Measurements from ENCODE around the gene MATR3. TPM values are rescaled to one million over a fixed set of nuclear protein-coding genes. Genes with fewer than 3 reads are reported as not detected.

The MATR3 gene, protein sequence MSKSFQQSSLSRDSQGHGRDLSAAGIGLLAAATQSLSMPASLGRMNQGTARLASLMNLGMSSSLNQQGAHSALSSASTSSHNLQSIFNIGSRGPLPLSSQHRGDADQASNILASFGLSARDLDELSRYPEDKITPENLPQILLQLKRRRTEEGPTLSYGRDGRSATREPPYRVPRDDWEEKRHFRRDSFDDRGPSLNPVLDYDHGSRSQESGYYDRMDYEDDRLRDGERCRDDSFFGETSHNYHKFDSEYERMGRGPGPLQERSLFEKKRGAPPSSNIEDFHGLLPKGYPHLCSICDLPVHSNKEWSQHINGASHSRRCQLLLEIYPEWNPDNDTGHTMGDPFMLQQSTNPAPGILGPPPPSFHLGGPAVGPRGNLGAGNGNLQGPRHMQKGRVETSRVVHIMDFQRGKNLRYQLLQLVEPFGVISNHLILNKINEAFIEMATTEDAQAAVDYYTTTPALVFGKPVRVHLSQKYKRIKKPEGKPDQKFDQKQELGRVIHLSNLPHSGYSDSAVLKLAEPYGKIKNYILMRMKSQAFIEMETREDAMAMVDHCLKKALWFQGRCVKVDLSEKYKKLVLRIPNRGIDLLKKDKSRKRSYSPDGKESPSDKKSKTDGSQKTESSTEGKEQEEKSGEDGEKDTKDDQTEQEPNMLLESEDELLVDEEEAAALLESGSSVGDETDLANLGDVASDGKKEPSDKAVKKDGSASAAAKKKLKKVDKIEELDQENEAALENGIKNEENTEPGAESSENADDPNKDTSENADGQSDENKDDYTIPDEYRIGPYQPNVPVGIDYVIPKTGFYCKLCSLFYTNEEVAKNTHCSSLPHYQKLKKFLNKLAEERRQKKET
- total RNA-seq (100 to 1,000 TPM; 194 to 272 (median 228) TPM), polyA plus RNA-seq (100 to 1,000 TPM in 1 of 3 donors, 10 to 100 TPM in 2; 60.8 to 114 (median 66.1) TPM)

DNA sequence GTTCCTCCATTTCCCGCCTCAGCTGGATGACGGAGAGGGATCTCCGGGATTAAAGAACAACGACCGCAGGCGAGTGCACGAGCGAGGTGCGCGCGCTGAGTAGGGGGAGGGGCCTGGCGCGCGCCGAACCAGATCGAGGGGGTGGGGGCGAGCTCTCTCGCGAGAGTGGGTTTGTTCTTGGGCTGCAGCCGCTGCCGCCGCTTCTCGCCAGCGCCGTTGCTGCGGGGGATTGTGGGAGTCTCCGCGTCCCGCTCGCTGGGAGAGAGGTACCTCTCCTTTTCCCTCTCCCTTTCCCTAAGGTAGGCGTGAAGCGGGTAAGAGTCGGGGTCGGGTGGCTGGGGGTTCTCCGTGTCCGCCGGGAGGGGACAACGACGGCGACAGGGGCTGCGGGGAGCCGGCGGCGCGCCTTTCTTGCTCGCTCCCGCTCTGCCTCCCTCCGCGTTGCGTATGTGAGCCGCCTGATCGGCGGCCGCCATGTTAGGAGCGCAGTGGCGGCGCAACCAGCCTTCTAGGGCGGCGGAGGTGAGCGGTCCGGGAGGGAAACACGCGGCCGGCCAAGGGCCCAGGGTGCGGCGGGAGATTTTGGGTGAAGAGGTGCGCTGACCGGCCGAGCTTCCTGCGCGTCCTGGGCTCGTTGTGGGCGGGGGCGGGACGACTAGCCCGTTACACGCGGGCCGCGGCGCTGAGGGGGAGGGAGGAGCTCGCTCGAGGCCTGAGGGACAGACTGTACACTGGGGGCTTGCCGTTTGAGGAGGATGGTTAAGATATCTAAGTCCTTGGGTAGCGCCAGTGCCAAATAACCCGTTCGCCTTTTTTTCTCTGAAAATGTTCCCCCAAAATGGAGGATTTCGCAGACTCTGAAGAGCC is at the start of gene MATR3:
Gene MATR3, plus strand, starts transcription at position 234 of the 867 bp plus-strand sequence. CDS start 13,676 bp downstream, outside the sequence.
- no peaks in the 10 kb centered on the region for H3K36me3 ChIP-seq
- DNase-seq, result peak; percentile 98
- H3K27me3 ChIP-seq, result no peaks in the 10 kb centered on the region
- WGBS, 2 donors, result 0% methylated on average over 88 of the region's 88 CpGs
- intact Hi-C loops (cut with DNase I), result loop anchor here (2.0 kb wide), 1 partner anchor 47 kb away; the partner anchor contains the start of gene PAIP2
- TF ChIP-seq EP300 (IDR thresholded peaks at IDR 0.05) (peak in 1 of 4 donors; percentile 61), CTCF (IDR thresholded peaks at IDR 0.05) (no peak), POLR2AphosphoS5 (IDR thresholded peaks at IDR 0.05) (peak; percentile 99 to 100 (median 100)), POLR2A (IDR thresholded peaks at IDR 0.05) (peak; percentile 98)
- H3K27ac ChIP-seq, result peak within 1 kb of the TSS; percentile 94 to 100 (median 99)
- no peaks in the 10 kb centered on the region for H3K9me3 ChIP-seq
- peaks cover 0 to 45% (median 39%) of the 10 kb centered on the region in 4 donors for H3K4me1 ChIP-seq
- peak within 1 kb of the TSS; percentile 70 to 94 (median 72) for H3K4me3 ChIP-seq

DNA sequence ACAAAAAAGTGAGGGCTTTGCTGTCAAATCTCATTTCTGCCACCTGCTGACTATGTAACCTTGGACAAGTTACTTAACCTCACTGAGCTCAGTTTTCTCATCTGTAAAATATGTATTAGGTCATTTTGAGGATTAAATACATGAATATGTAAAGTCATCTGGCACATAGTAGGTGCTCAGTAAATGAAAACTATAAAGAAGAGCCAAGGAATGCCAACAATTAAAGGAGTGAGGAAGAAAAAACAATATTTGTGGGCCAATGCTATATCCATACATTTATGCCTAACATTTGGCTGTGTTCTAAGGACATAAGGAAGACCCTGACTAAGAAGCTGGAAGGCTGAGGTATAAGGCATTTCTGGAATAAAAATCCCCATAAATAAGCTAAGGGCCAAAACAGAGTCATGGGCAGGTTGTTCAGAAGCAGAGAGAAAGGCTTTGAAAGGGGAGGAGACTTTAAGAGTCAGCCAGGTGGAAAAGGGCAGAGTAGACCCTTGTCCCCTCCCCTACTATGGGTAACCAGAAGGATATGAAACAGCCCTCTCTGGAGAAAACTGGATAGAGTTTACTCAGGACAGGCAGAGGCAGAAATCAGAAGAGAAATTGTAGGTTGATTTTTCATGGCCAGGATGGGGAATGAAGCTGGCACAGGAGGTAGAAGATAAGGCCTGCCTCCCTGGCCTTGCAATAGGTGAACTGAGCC is 47.8 kb upstream of the MATR3 start:
- Histone ChIP-seq H3K4me3 (no peak overlapping the region), H3K27me3 (no peaks in the 10 kb centered on the region), H3K4me1 (no peaks in the 10 kb centered on the region), H3K9me3 (no peaks in the 10 kb centered on the region), H3K36me3 (no peaks in the 10 kb centered on the region), H3K27ac (no peak overlapping the region)
- no peak for TF ChIP-seq EP300 (IDR thresholded peaks at IDR 0.05)
- TF ChIP-seq POLR2A (IDR thresholded peaks at IDR 0.05), result no peak
- no peak for TF ChIP-seq POLR2AphosphoS5 (IDR thresholded peaks at IDR 0.05)
- no peak for TF ChIP-seq CTCF (IDR thresholded peaks at IDR 0.05)
- no peak for DNase-seq
- intact Hi-C loops (cut with DNase I), result no loop called here

GRCh38 chr5:139246394-139246793 is 47.1 kb upstream of the MATR3 start:
- 33 to 46% methylated on average over 4 of the region's 4 CpGs for WGBS, 2 donors
- H3K9me3 ChIP-seq, result no peaks in the 10 kb centered on the region
- no peak for DNase-seq
- H3K27ac ChIP-seq, result no peak overlapping the region
- intact Hi-C loops (cut with DNase I), result no loop called here
- no peaks in the 10 kb centered on the region for H3K27me3 ChIP-seq
- no peak for TF ChIP-seq POLR2AphosphoS5 (IDR thresholded peaks at IDR 0.05)
- no peak for TF ChIP-seq POLR2A (IDR thresholded peaks at IDR 0.05)
- no peak for TF ChIP-seq CTCF (IDR thresholded peaks at IDR 0.05)
- TF ChIP-seq EP300 (IDR thresholded peaks at IDR 0.05), result no peak
- H3K4me3 ChIP-seq, result no peak overlapping the region
- no peaks in the 10 kb centered on the region for H3K36me3 ChIP-seq
- H3K4me1 ChIP-seq, result no peaks in the 10 kb centered on the region
